G401 (cell line): Measurements from ENCODE around the gene KCNAB3. TPM values are rescaled to one million over a fixed set of nuclear protein-coding genes. Genes with fewer than 3 reads are reported as not detected.

Source experiments
- DNase-seq: peaks from one replicate; pipeline ENCODE4 v3.0.0-alpha.2; 2015; ENCODE audit warnings: low spot score
- in situ Hi-C: cut with HindIII; loops from 2 replicates; pipeline ENCODE4 v1.10.0; 2016; ENCODE audit warnings: low sequenced_read_pairs, mixed read lengths
- total RNA-seq: library from RNA; depleted of rRNA; stranded (reverse); fragments of >200 nt; shearing (Covaris generic); gene quantifications from 2 replicates; pipeline ENCODE4 v1.2.3, GENCODE V29; 2014; rRNA removed

The KCNAB3 gene
- total RNA-seq, 1 experiment from 2014 or later, result not detected

- in situ Hi-C loops, result no loop called here
- DNase-seq, result no peak
These were observed 45.8 kb downstream of the KCNAB3 start for GRCh38 chr17:7883781-7884386.

GRCh38 chr17:7882629-7883028, 47.0 kb downstream of the KCNAB3 start:
- in situ Hi-C loops, result no loop called here
- DNase-seq, result no peak

- DNase-seq, result no peak
These were observed 47.6 kb downstream of the KCNAB3 start for GRCh38 chr17:7882068-7882467.

GRCh38 chr17:7881276-7882054, 48.2 kb downstream of the KCNAB3 start:
- in situ Hi-C loops, result no loop called here
- peak; percentile 97 for DNase-seq

More at GRCh38 chr17:7882068-7882467, 47.6 kb downstream of the KCNAB3 start:
- in situ Hi-C loops, result no loop called here

GRCh38 chr17:7880076-7880868, 49.4 kb downstream of the KCNAB3 start:
- no peak for DNase-seq
- in situ Hi-C loops, result no loop called here

- in situ Hi-C loops, result no loop called here
- DNase-seq, result no peak
These were observed 51.4 kb downstream of the KCNAB3 start for GRCh38 chr17:7878234-7878633.

- in situ Hi-C loops, result no loop called here
- no peak for DNase-seq
These were observed 53.8 kb downstream of the KCNAB3 start for GRCh38 chr17:7875804-7876370.

- in situ Hi-C loops, result no loop called here
- no peak for DNase-seq
These were observed 56.6 kb downstream of the KCNAB3 start for GRCh38 chr17:7873051-7873450.

Other genes with a start within 250 kb of the KCNAB3 start
- 23.5 and 26.4 TPM in 2 replicates for gene TP53, start 242.4 kb downstream of the KCNAB3 start, total RNA-seq
- 27.2 and 33.5 TPM in 2 replicates for gene WRAP53, start 241.4 kb downstream of the KCNAB3 start, total RNA-seq
- 13.1 and 16.8 TPM in 2 replicates for gene EFNB3, start 224.7 kb downstream of the KCNAB3 start, total RNA-seq
- gene DNAH2, start 212.1 kb downstream of the KCNAB3 start, total RNA-seq, result 0.03 TPM in 1 of 2 replicates, not detected in the other
- 0.34 and 0.37 TPM in 2 replicates for gene KDM6B, start 95.6 kb downstream of the KCNAB3 start, total RNA-seq
- 0.37 TPM in 1 of 2 replicates, not detected in the other for gene TMEM88, start 74.8 kb downstream of the KCNAB3 start, total RNA-seq
- gene NAA38, start 72.3 kb downstream of the KCNAB3 start, total RNA-seq, result 97.3 and 101 TPM in 2 replicates
- gene CYB5D1, start 71.9 kb downstream of the KCNAB3 start, total RNA-seq, result 8.5 and 10.0 TPM in 2 replicates
- 34.1 and 41.5 TPM in 2 replicates for gene CHD3, start 41.1 kb downstream of the KCNAB3 start, total RNA-seq
- 3.5 and 16.7 TPM in 2 replicates for gene RNF227, start 13.6 kb downstream of the KCNAB3 start, total RNA-seq
- 6.1 and 7.8 TPM in 2 replicates for gene TRAPPC1, start 2.1 kb upstream of the KCNAB3 start, total RNA-seq
- 25.4 and 29.3 TPM in 2 replicates for gene CNTROB, start 2.4 kb upstream of the KCNAB3 start, total RNA-seq
- gene GUCY2D, start 72.8 kb upstream of the KCNAB3 start, total RNA-seq, result 0.06 TPM in 1 of 2 replicates, not detected in the other
- not detected in 2 replicates for gene ALOX15B, start 109.2 kb upstream of the KCNAB3 start, total RNA-seq
- not detected in 2 replicates for gene ALOX12B, start 157.9 kb upstream of the KCNAB3 start, total RNA-seq
- gene ALOXE3, start 188.7 kb upstream of the KCNAB3 start, total RNA-seq, result 0.85 TPM in 1 of 2 replicates, not detected in the other
- 1.1 and 3.9 TPM in 2 replicates for gene HES7, start 194.2 kb upstream of the KCNAB3 start, total RNA-seq
- gene PER1, start 222.5 kb upstream of the KCNAB3 start, total RNA-seq, result 29.0 and 34.0 TPM in 2 replicates
- gene VAMP2, start 233.1 kb upstream of the KCNAB3 start, total RNA-seq, result 1.0 and 1.4 TPM in 2 replicates
- 37.8 and 60.6 TPM in 2 replicates for gene TMEM107, start 246.5 kb upstream of the KCNAB3 start, total RNA-seq